ENCODE measurements around the gene VAPA. TPM values are rescaled to one million over a fixed set of nuclear protein-coding genes. Genes with fewer than 3 reads are reported as not detected.

The VAPA gene
- polyA plus RNA-seq, 1 of the 3 experiments (the other 2 are of a cell fraction), result 109 TPM

- CTCF ChIA-PET, result interaction anchor here (1.0 to 1.4 kb wide), 2 partner anchors 12 to 13 kb away, joined by 3 to 5 read pairs; no protein-coding TSS in a partner anchor
- Histone ChIP-seq H3K79me2 (ENCODE audit: insufficient read depth) (no peaks in the 10 kb centered on the region), H3K9me2 (no peaks in the 10 kb centered on the region), H3F3A (replicated peaks; ENCODE audit: insufficient read depth) (no peaks in the 10 kb centered on the region), H3K4me1 (ENCODE audit: control insufficient read depth in 1 of 2, insufficient read depth in 2 of 2, low read depth in 1 of 2, low read length in 1 of 2) (no peaks in the 10 kb centered on the region; a peak in 1 of 4 replicates), H3K36me3 (replicated peaks in 1 of 2; ENCODE audit: control insufficient read depth in 1 of 2, insufficient read depth in 2 of 2, low read length in 1 of 2) (no peaks in the 10 kb centered on the region), H3K27ac (ENCODE audit: low read depth in 2 of 2, low read length in 1 of 2) (no peak overlapping the region), H3K27me3 (ENCODE audit: insufficient read depth) (no peaks in the 10 kb centered on the region), H3K4me2 (no peak overlapping the region), H2AFZ (ENCODE audit: low read depth) (no peak overlapping the region), H3K4me3 (ENCODE audit: low read depth in 2 of 2, low read length in 1 of 2) (no peak overlapping the region), H3K9me3 (no peaks in the 10 kb centered on the region), H3K9ac (no peak overlapping the region), H4K20me1 (ENCODE audit: insufficient read depth) (no peaks in the 10 kb centered on the region)
- WGBS (ENCODE audit: low lambda C conversion rate), result 52% methylated on average over 3 of the region's 7 CpGs
- TF ChIP-seq USF1 (IDR thresholded peaks at IDR 0.05; ENCODE audit: borderline replicate concordance, low read depth), result no peak
- TF ChIP-seq FOXJ3 (CRISPR knock-in tag; IDR thresholded peaks at IDR 0.05), result no peak
- no peak for TF ChIP-seq FOSL2 (IDR thresholded peaks at IDR 0.05; ENCODE audit: borderline replicate concordance, low read depth)
- no peak for TF ChIP-seq TCF12 (IDR thresholded peaks at IDR 0.05)
- no peak for TF ChIP-seq EZH2phosphoT487 (IDR thresholded peaks at IDR 0.05; ENCODE audit: borderline replicate concordance, low read depth)
- no peak for TF ChIP-seq NFIC (IDR thresholded peaks at IDR 0.05; ENCODE audit: borderline replicate concordance)
- TF ChIP-seq MEF2A (IDR thresholded peaks at IDR 0.05; ENCODE audit: borderline replicate concordance, low read depth), result no peak
- TF ChIP-seq EP300 (IDR thresholded peaks at IDR 0.05; ENCODE audit: borderline replicate concordance in 1 of 2, low read depth in 1 of 2, low read length in 1 of 2), result no peak
- TF ChIP-seq PBX3 (IDR thresholded peaks at IDR 0.05), result no peak
- TF ChIP-seq GABPA (IDR thresholded peaks at IDR 0.05; ENCODE audit: low read depth), result no peak
- no peak for DNase-seq
- POLR2A ChIA-PET, result no interaction called here
Observed at GRCh38 chr18:10003866-10004265, 90.0 kb downstream of the VAPA start.

- WGBS (ENCODE audit: low lambda C conversion rate), result 69% methylated on average over 4 of the region's 4 CpGs
- POLR2A ChIA-PET, result no interaction called here
- peaks cover 3% of the 10 kb centered on the region for H3F3A ChIP-seq (replicated peaks; ENCODE audit: insufficient read depth)
Observed at GRCh38 chr18:10006311-10006893, 92.6 kb downstream of the VAPA start.

More at GRCh38 chr18:10006311-10006893, 92.6 kb downstream of the VAPA start:
- no peaks in the 10 kb centered on the region for H3K9me2 ChIP-seq
- H2AFZ ChIP-seq (ENCODE audit: low read depth), result no peak overlapping the region
- no peak overlapping the region for H3K9ac ChIP-seq
- no peak overlapping the region for H3K4me2 ChIP-seq
- no peaks in the 10 kb centered on the region for H3K36me3 ChIP-seq (replicated peaks in 1 of 2; ENCODE audit: control insufficient read depth in 1 of 2, insufficient read depth in 2 of 2, low read length in 1 of 2)
- H3K79me2 ChIP-seq (ENCODE audit: insufficient read depth), result no peaks in the 10 kb centered on the region
- DNase-seq, result peak; percentile 50
- no peaks in the 10 kb centered on the region for H3K27me3 ChIP-seq (ENCODE audit: insufficient read depth)
- CTCF ChIA-PET, result interaction anchor here (0.6 to 2.8 kb wide), 6 partner anchors 33 to 512 kb away, joined by 3 to 32 read pairs (median 3); no protein-coding TSS in a partner anchor
- H3K9me3 ChIP-seq, result no peaks in the 10 kb centered on the region
- H3K4me3 ChIP-seq (ENCODE audit: low read depth in 2 of 2, low read length in 1 of 2), result no peak overlapping the region
- H3K4me1 ChIP-seq (ENCODE audit: control insufficient read depth in 1 of 2, insufficient read depth in 2 of 2, low read depth in 1 of 2, low read length in 1 of 2), result no peaks in the 10 kb centered on the region; a peak in 1 of 4 replicates
- no peak overlapping the region for H3K27ac ChIP-seq (ENCODE audit: low read depth in 2 of 2, low read length in 1 of 2)
- no peaks in the 10 kb centered on the region for H4K20me1 ChIP-seq (ENCODE audit: insufficient read depth)
- TF ChIP-seq PBX3 (IDR thresholded peaks at IDR 0.05) (no peak), CTCF (IDR thresholded peaks at IDR 0.05) (peak; percentile 48), RAD21 (IDR thresholded peaks at IDR 0.05; ENCODE audit: low read length) (peak; percentile 66), TCF12 (IDR thresholded peaks at IDR 0.05) (no peak), YY1 (IDR thresholded peaks at IDR 0.05; ENCODE audit: low read depth) (no peak), SMC3 (IDR thresholded peaks at IDR 0.05; ENCODE audit: low read depth, low read length) (peak; percentile 46)

Data from SK-N-SH (cell line).